Fibroblast of skin of abdomen (primary cell): ENCODE results near the gene ZNF175. TPM values are rescaled to one million over a fixed set of nuclear protein-coding genes. Genes with fewer than 3 reads are reported as not detected.

ENCODE experiments used
- DNase-seq: peaks from one replicate; pipeline ENCODE4 v3.0.0-alpha.2; 2013
- polyA plus RNA-seq, 2 experiments: library from polyadenylated mRNA; unstranded; fragments of 120-200 nt; gene quantifications; one replicate each; pipeline ENCODE4 v1.2.1, GENCODE V29; 2013; ENCODE audit not compliant: insufficient read length in 2 of 2

Gene ZNF175
- 6.0 TPM for polyA plus RNA-seq (2013, experiment 1 of 2; ENCODE audit: insufficient read length)
- polyA plus RNA-seq (2013, experiment 2 of 2; ENCODE audit: insufficient read length) = 6.9 TPM

GRCh38 chr19:51570962-51571575 lies at the start of gene ZNF175:
Gene ZNF175, plus strand, starts transcription at chr19:51571283. Its CDS starts 2,047 bp downstream, at chr19:51573330.
- peak; percentile 96 for DNase-seq

DNA sequence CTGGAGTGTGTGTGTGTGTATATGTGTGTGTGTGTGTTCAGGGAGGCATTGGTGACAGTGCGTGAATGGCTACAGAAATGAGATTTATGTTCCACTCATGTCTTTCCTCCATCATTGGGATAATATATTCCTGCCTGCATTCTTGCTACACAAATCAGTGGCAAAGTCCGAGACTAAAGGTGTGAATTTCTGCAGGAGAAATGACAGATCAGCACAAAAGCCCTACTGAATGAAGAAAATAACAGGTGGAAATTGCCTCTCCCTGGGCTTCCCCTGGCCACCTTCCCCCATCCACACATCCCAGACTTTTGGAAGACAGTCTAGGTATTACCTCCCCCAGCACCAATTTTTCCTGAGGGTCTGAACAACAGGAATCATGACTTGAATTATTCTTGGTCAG lies 49.7 kb upstream of the ZNF175 start:
- DNase-seq = no peak

DNA sequence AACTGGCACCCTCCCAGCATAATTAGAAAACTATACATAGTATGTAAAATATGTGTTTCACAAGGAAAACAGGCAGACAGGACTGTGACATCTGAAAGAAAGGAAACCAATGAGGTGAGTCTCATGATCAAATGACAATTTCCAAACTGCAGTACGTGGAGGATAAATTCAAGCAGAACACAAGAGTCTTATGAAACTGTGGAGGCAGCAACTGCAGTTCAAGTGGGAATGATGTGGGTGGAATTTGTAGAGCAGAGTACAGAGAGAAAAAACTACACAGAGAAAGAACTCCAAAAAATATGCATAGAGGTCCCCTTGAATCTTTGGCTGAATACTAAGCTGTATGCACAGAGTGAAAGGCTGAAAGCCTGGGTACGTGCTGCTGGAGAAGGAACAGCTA lies 49.3 kb upstream of the ZNF175 start:
- DNase-seq = no peak

DNA sequence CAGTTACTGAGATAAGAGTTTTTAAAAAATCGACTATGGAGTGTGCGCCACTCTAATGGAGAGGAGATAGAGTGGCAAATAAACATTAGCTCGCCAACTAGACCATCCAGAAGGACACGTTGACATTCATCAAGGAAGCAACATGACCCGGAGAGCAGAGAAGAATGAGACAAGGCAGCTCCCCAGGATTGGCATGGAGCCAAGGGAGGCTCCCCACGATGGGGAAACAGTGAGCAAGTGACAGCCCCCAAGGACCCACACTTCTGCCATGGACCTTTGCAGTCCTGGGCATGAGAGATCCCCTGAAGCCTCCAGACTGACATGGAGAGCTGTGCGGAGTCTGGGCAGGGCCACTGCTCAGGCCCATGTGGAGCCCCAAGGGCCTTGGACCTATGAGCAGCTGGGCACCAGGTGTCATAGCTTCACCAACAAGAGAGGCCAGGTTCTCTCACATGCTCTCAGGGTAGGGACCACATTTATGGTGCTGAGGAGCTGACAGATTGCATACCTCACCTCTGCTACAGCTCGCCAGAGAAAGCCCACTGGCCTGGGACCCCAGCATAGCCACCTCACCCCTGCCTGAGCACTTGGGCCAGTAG lies 46.3 kb upstream of the ZNF175 start:
- no peak for DNase-seq

GRCh38 chr19:51525651-51526050 lies 45.4 kb upstream of the ZNF175 start:
- DNase-seq = no peak

GRCh38 chr19:51529301-51529700 lies 41.8 kb upstream of the ZNF175 start:
- no peak for DNase-seq

- no peak for DNase-seq
These were observed 40.5 kb upstream of the ZNF175 start for GRCh38 chr19:51530616-51531015.

- no peak for DNase-seq
These were observed 39.5 kb upstream of the ZNF175 start, which contains the start of gene SIGLEC6 for GRCh38 chr19:51531349-51532315. Gene SIGLEC6, minus strand, starts transcription at chr19:51531670. Its CDS starts 22 bp downstream, at chr19:51531648.

- no peak for DNase-seq
These were observed 35.5 kb upstream of the ZNF175 start for GRCh38 chr19:51535535-51535934.

GRCh38 chr19:51539821-51540366 lies 31.2 kb upstream of the ZNF175 start:
- DNase-seq = no peak

DNA sequence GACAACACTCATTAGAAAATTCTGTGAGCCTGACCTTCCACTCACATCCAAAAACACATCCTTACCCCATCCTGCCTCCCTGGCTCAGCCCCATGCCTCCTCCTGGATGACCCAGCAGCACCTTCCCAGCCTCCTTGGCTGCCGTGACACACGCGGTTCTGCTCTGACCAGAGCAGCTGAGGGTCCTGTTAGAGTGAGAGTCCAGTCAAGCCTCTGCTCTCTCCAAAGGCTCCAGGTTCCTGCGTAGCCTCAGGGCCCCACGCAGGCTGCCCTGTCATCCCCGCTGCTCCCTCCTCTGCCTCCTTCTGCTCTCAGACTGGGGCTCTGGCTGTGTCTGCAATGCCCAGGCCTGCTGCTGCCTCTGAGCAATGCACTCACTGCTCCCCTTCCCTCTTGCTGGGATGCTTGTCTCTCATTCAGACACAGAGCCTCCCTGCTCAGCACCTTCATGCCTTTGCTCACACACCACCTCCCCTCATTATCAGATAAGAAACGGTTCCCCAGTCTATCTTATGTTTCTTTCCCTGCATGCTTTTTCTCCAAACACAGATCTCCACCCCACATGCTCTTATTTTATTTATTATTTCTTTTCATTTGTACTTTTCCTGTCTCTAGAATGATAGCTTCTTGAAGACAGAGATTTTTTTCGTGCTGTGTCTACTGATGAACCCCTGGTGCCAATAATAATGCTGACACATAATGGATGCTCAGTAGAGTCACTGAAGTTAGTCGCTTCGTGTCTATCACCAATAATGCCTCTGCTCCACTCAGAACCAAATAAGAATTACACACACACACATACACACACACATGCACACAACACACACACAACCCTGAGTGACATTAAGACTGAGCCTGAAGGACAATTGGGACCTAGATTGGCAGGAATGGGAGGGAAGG lies 29.4 kb upstream of the ZNF175 start:
- DNase-seq = no peak

DNA sequence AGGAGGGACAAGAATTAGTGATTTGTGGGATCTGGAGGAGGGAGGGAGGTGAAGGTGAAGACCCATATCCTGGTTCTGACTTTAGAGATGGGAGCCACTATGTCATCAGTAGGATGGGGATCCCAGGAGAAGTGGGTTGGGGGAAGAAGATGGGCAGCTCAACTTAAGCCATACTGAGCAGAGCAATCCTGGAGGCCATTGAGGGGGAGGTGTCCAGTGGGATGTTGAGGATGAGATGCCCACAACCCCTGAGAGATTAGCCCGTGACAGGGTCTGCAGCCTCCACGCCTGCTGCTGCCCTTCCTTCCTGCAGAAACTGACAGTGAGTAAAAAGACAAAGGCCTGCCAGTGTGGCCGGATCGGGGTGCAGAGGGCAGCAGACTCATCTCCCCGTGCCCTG lies 28.4 kb upstream of the ZNF175 start:
- DNase-seq = no peak

GRCh38 chr19:51544038-51544437 lies 27.0 kb upstream of the ZNF175 start:
- DNase-seq = no peak

DNA sequence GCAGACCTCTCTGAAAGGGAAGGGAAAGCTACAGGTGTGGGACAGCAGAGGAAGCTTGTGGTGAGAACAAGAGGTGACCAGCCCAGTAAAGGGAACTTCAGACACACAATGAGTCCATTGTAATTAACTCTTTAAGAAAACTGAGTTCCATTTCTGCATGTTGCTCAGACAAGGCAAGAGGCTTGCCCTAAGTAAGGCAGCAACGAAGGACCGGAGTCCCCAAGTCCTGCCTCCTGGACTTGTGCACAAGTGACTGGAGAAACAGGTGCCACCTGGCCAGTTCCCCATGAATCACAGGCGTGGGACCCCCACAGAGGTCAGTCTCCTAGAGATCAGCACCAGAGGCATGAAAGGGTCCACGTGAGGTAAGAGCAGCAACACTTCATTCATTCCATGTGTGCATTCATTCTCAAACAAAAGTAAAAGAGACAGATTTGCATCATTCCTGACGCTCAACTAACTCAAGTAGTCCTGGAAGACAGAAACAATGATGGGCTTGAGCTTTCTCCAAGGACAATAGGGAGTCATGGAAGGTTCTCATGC lies 24.9 kb upstream of the ZNF175 start:
- no peak for DNase-seq

- DNase-seq = peak; percentile 4
These were observed 24.3 kb upstream of the ZNF175 start for GRCh38 chr19:51546650-51547396.

- no peak for DNase-seq
These were observed 23.5 kb upstream of the ZNF175 start for GRCh38 chr19:51547397-51548212.

DNA sequence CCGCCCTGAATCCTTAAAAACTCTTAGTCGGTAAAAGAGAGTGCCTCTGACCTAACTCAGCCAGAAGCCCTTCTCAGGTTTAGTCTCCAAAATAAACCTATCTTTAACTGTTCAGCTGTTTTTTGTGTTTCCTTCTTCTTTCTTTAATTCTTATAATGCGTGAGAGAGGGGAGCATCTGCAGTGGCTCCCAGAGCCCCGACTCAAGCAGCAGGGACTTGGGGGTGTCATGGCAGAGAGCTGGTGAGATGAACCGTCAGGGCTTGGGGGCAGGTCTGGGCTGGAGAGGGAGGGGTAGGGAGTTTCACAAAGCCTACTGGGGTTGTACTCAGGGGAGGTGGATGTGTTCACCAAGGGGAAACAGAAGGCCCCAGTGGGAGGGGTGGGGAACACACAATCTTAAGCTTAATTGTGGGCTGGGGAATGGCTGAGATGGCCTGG lies 22.9 kb upstream of the ZNF175 start:
- DNase-seq = no peak

DNA sequence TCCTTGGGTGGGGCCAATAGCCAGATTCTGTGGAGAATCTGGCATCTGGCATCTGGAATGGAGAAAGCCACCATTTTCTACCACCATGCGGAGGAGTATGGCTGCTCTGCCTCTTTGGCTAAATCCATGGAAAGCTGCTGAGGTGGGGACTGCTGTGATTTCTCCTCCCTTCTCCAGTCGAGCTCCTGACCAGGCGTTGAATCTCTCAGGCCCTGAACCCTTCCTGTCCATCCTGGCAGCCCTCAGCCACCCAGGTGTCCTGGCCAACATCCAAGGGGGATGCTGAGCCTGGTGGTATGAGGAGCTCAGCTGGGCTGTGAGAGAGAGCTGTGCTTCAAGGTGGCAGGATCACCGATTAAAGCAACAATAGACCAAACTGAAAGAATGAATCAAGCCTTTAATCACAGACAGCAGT lies 22.2 kb upstream of the ZNF175 start:
- DNase-seq = no peak

DNA sequence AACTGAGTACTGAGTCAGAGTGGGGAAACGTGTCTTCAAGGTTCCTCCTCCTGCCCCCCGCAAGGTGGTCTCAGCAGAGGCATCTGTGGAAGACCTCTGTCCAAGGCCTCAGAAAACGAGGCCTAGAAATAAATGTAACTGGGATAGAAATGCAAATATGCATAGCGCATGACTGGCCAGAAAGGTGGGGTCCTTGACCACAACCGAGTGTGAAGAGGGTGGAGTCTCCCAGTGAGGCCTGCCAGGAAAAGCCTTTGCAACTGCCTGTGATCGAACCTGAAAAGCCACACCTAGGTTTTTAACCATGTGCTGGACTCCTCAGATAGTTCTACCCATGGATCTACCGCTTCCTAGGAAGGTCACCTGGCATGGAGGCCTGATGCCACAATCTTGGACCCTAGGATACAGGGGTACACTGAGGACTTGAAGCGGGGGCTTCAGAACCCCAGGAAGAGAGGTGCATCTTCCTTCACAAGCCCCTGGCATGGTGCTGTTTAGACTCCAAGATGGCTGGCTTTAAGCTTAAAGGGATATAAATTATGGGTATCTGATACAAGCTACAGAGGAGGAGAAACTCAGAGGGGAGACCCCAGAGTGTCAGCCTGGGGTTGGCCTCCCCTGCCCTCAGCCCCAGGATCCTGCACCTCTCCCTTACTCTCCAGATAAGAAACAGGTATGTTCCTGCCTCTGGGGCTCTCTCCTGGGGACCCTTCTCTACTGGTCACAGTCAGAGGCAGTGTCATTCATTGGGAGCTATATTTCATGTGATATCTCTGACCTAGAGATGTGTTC lies 21.4 kb upstream of the ZNF175 start:
- DNase-seq = no peak
